H1 (cell line): Measurements from ENCODE around the gene CUBN. TPM values are rescaled to one million over a fixed set of nuclear protein-coding genes. Genes with fewer than 3 reads are reported as not detected.

Experiments
- CHD2 ChIP-seq: IDR thresholded peaks from 2 replicates; pipeline ENCODE4 v1.6.1; 2012; ENCODE audit warnings: low read length, improper control_type of control experiment
- CHD7 ChIP-seq: fragments of 300-600 bp; sonication (generic); IDR thresholded peaks from 2 replicates; pipeline ENCODE4 v1.7.1; 2012; ENCODE audit warnings: low read length, moderate library complexity, mild to moderate bottlenecking, inconsistent platforms; ENCODE audit not compliant: insufficient replicate concordance
- CREB1 ChIP-seq: IDR thresholded peaks from 2 replicates; pipeline ENCODE4 v1.6.1; 2012; ENCODE audit warnings: inconsistent platforms
- FOSL1 ChIP-seq: IDR thresholded peaks from 2 replicates; pipeline ENCODE4 v1.6.1; 2011; ENCODE audit warnings: mild to moderate bottlenecking, low read depth, low read length, moderate library complexity; ENCODE audit not compliant: insufficient read depth
- MAFK ChIP-seq: IDR thresholded peaks from 2 replicates; pipeline ENCODE4 v1.6.1; 2012; ENCODE audit warnings: low read depth, mild to moderate bottlenecking, improper control_type of control experiment, low read length
- POLR2A ChIP-seq, 2 experiments: IDR thresholded peaks; 1 replicate in 1 of 2; 2 replicates in 1 of 2; pipeline ENCODE4 v1.6.1; 2011; ENCODE audit warnings: low read depth in 2 of 2, low read length in 2 of 2, mild to moderate bottlenecking in 2 of 2; ENCODE audit errors: control extremely low read depth in 1 of 2
- RFX5 ChIP-seq: IDR thresholded peaks from 2 replicates; pipeline ENCODE4 v1.6.1; 2011; ENCODE audit warnings: low read depth, low read length, improper control_type of control experiment, borderline replicate concordance
- SP1 ChIP-seq: IDR thresholded peaks from 2 replicates; pipeline ENCODE4 v1.6.1; 2011; ENCODE audit warnings: low read depth, low read length
- TBP ChIP-seq: IDR thresholded peaks from 2 replicates; pipeline ENCODE4 v1.6.1; 2011; ENCODE audit warnings: low read depth, low read length, improper control_type of control experiment
- polyA plus RNA-seq, 7 experiments: library from polyadenylated mRNA; depleted of rRNA in 3 of 7; stranded (reverse) in 5 of 7; unstranded in 2 of 7; fragments of >200 nt in 5 of 7; fragments of 200-250 nt in 2 of 7; gene quantifications; 1 replicate in 5 of 7; 2 replicates in 1 of 7; 4 replicates in 1 of 7; pipeline versions ENCODE4 v1.2.1 to v1.2.3, GENCODE V29; 2011 to 2013; ENCODE audit warnings: missing spikeins in 2 of 7, mixed read lengths in 2 of 7
- total RNA-seq: library from RNA; stranded (reverse); fragmentation: NEBNext Ultra II Directional; extraction: Animal tissue kit (Norgen Biotek cat#: 25700); gene quantifications from 2 replicates; pipeline ENCODE4 v1.2.1, GENCODE V29; 2021
- TF ChIP-seq, protein P1 (sequence below): IDR thresholded peaks from 2 replicates; pipeline ENCODE4 v1.6.1; 2012; ENCODE audit warnings: inconsistent platforms

The CUBN gene
- total and polyA plus RNA-seq, 2 of the 8 experiments (the other 6 are each of a cell fraction or from before 2014, with no cell fraction given) = 0.04 to 0.08 TPM

GRCh38 chr10:16891375-16892313 is 238.0 kb downstream of the CUBN start (continued):
- TF ChIP-seq CHD7 = no peak
- peak; percentile 97 for TF ChIP-seq TBP
- no peak for TF ChIP-seq CHD2
- TF ChIP-seq POLR2A (IDR thresholded peaks at IDR 0.05; ENCODE audit: control extremely low read depth in 1 of 2, low read depth in 2 of 2, low read length in 2 of 2) = peak; percentile 95 to 99
- no peak for TF ChIP-seq FOSL1
- TF ChIP-seq, protein P1, sequence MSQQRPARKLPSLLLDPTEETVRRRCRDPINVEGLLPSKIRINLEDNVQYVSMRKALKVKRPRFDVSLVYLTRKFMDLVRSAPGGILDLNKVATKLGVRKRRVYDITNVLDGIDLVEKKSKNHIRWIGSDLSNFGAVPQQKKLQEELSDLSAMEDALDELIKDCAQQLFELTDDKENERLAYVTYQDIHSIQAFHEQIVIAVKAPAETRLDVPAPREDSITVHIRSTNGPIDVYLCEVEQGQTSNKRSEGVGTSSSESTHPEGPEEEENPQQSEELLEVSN = no peak
- TF ChIP-seq CREB1 = no peak
- TF ChIP-seq RFX5 = no peak
- peak; percentile 65; the same call in 1 of the 2 replicates for TF ChIP-seq MAFK
- TF ChIP-seq SP1 = peak; percentile 83
